ENCODE data around the gene MIA3.
"Not testable (repeated sequence)": the region's sequence is repeated elsewhere in the genome, so short reads cannot be mapped to it uniquely, and the experiment has no call there.

MIA3 gene

DNA sequence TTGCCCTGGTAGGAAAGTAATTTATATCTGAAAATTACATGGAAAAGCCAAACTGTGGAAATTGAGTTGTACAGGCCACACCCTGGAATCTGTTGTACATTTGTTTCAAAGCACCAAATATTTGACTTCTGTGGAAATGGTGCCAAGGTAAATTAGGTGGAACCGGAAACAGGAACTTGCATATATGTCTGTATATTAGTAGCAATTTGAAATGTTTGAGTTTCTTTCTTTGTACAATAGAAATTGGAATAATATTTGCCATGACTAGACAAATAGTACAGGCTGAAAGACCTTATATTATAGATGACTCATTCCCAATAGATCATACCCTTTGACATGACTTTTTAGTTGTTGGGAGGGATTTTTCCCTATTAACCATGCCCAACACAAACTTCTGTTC, 17.6 kb upstream of the MIA3 start:
- Histone ChIP-seq H3K9me3 (no peaks in the 10 kb centered on the region), H3K27me3 (ENCODE audit: low read depth) (no peaks in the 10 kb centered on the region), H3K4me1 (no peaks in the 10 kb centered on the region), H3K4me3 (no peak overlapping the region), H3K36me3 (replicated peaks) (no peaks in the 10 kb centered on the region)
- DNase-seq (ENCODE audit: low spot score in 2 of 2), result no peak
- in situ Hi-C loops (cut with MboI; ENCODE audit: low sequenced_read_pairs), result no loop called here

DNA sequence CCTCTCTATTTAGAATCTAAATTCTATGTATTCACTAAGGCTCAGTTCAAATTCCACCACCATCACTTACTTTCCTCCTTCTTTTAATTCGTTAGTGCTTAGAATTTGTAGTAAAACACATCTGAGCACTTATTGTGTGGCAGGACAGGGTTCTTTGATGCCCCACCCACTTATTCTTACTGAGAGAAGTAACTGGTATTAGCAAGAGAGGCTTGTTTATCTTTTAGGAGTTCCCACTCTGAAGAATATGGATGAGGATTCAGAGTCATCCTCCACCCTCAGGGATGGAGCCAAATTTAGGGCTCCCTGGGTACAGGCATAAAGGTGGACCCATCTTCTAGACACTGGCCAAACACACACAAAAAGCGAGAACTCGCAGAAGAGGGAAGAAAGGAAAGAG, 16.6 kb upstream of the MIA3 start:
- Histone ChIP-seq H3K36me3 (replicated peaks) (no peaks in the 10 kb centered on the region), H3K9me3 (no peaks in the 10 kb centered on the region), H3K27me3 (ENCODE audit: low read depth) (no peaks in the 10 kb centered on the region), H3K4me1 (no peaks in the 10 kb centered on the region), H3K4me3 (no peak overlapping the region)
- no peak for DNase-seq (ENCODE audit: low spot score in 2 of 2)
- in situ Hi-C loops (cut with MboI; ENCODE audit: low sequenced_read_pairs), result no loop called here

DNA sequence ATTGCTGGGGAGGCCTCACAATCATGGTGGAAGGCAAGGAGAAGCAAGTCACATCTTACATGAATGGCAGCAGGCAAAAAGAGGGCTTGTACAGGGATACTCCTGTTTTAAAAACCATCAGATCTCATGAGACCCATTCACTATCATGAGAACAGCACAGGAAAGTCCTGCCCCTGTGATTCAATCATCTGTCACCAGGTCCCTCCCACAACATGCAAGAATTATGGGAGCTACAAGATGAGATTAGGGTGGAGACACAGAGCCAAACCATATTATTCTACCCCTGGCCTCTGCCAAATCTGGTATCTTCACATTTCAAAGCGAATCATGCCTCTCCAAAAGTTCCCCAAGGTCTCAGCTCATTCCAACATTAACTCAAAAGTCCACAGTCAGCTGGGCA, 11.1 kb upstream of the MIA3 start:
- no peak for DNase-seq (ENCODE audit: low spot score in 2 of 2)
- Histone ChIP-seq H3K4me3 (no peak overlapping the region), H3K4me1 (no peaks in the 10 kb centered on the region), H3K9me3 (no peaks in the 10 kb centered on the region), H3K36me3 (replicated peaks) (no peaks in the 10 kb centered on the region), H3K27me3 (ENCODE audit: low read depth) (0 out of 2 replicates have a peak, but pooled peaks cover 2% of the 10 kb centered on the region)
- in situ Hi-C loops (cut with MboI; ENCODE audit: low sequenced_read_pairs), result no loop called here

DNA sequence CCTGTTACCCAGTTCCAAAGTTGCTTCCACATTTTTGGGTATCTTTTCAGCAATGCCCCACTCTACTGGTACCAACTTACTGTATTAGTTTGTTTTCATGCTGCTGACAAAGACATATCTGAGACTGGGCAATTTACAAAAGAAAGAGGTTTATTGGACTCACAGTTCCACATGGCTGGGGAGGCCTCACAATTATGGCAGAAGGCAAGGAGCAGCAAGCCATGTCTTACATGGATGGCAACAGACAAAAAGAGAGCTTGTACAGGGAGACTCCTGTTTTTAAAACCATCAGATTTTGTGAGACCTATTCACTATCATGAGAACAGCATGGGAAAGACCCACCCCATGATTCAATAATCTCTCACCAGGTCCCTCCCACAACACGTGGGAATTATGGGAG, 8.8 kb upstream of the MIA3 start:
- H3K4me3 ChIP-seq; H3K4me1 ChIP-seq; DNase-seq (ENCODE audit: low spot score in 2 of 2); in situ Hi-C loops (cut with MboI; ENCODE audit: low sequenced_read_pairs); H3K27me3 ChIP-seq (ENCODE audit: low read depth); H3K36me3 ChIP-seq (replicated peaks); H3K9me3 ChIP-seq: not testable (repeated sequence)

DNA sequence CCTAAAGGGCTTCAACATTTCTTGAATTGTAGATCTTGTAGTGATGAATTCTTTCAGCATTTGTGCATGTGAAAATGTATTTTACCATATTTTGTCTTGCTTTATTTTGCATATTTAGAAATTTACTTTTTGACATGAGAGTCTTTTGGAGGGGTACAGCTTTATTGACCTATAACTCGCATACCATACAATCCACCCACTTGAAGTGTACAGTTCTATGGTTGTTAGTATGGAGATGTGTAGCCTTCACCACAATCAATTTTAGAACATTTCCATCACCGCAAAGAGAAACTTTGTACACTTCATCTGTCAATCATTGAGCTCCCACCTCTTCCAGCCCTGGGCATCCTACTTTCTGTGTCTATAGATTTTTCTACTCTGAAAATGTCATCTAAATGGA, 7.2 kb upstream of the MIA3 start:
- no peaks in the 10 kb centered on the region for H3K36me3 ChIP-seq (replicated peaks)
- in situ Hi-C loops (cut with MboI; ENCODE audit: low sequenced_read_pairs), result no loop called here
- no peaks in the 10 kb centered on the region for H3K4me1 ChIP-seq
- H3K27me3 ChIP-seq (ENCODE audit: low read depth), result peaks cover 5% of the 10 kb centered on the region
- H3K9me3 ChIP-seq, result no peaks in the 10 kb centered on the region
- H3K4me3 ChIP-seq, result no peak overlapping the region
- DNase-seq (ENCODE audit: low spot score in 2 of 2), result no peak

DNA sequence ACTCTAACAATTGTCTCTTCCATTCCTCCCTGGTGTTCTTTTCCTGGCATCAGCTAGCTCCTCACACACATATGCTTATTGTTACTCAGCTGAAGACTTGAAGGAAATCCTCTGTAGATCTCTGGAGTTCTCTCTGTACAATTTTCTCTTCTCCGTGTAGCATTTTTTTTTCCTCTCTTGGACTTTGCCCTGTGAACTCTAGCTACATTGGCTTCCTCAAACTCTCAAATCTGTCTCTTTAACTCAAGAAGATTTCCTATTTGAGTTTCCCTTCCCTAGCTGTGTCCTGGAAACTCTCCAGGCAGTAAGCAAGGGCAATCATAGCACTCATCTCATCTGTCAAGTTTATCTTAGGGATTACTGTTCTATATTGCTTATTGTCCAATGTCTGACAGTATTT, 4.3 kb upstream of the MIA3 start:
- Histone ChIP-seq H3K4me1 (no peaks in the 10 kb centered on the region; the same call in none of the 2 replicates), H3K27me3 (ENCODE audit: low read depth) (peaks cover 5% of the 10 kb centered on the region), H3K36me3 (replicated peaks) (no peaks in the 10 kb centered on the region), H3K9me3 (no peaks in the 10 kb centered on the region), H3K4me3 (no peak overlapping the region)
- DNase-seq (ENCODE audit: low spot score in 2 of 2), result no peak
- in situ Hi-C loops (cut with MboI; ENCODE audit: low sequenced_read_pairs), result no loop called here

DNA sequence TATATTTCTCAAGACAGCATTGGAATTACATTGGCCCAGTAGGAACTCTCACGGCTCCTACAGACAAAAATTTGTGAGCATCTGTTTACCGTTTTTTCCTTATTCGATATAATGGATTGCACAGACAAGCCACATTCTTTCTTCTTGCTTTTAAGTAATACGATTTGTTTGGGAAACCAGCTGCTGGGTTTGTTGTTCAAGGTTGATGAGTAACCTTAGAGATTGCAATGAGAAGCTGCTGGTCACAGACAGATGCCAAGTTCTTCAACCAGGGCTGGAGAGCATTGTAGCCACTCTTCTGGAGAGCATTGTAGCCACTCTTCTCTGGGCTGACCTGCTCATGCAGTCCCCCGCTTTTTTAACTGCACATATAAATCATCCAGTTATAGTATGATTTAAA, 1.4 kb upstream of the MIA3 start:
- Histone ChIP-seq H3K4me3 (no peak overlapping the region), H3K9me3 (no peaks in the 10 kb centered on the region), H3K4me1 (peaks cover 5% of the 10 kb centered on the region), H3K27me3 (ENCODE audit: low read depth) (peaks cover 3% of the 10 kb centered on the region), H3K36me3 (replicated peaks) (no peaks in the 10 kb centered on the region)
- DNase-seq (ENCODE audit: low spot score in 2 of 2), result no peak
- in situ Hi-C loops (cut with MboI; ENCODE audit: low sequenced_read_pairs), result no loop called here

DNA sequence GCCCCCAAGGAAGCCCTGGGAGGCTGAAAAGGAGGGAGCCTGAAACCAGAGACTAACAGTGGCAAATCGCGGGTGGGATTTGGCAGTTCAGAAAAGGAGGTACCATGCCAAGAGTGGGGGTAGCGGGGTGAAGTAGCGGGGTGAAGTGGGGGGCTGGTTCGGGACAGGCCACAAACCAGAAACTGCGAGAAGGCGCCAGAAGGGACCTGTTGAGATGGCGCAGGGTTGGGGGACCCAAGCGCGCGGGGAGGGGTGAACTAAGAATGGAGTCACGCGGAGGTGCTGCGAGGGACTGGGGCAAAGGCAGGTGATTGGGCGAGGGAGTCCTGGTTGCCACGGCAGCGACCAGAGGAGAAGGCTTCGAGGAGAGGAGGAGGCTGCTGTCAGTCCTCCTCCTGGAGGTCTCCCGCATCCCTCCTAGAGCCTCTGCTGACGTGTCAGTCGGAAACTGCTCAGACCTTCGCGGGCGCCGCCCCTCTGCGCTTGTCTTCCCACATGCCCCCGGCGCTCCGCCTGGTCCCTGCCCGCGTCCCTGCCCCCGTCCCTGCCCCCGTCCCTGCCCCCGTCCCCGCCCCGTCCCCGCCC, 438 bp upstream of the MIA3 start:
- peaks cover 3% of the 10 kb centered on the region for H3K27me3 ChIP-seq (ENCODE audit: low read depth)
- H3K4me1 ChIP-seq, result peaks cover 5% of the 10 kb centered on the region
- no peaks in the 10 kb centered on the region; the same call in 1 of the 2 replicates for H3K36me3 ChIP-seq (replicated peaks)
- peak; percentile 89 to 95 for DNase-seq (ENCODE audit: low spot score in 2 of 2)
- H3K4me3 ChIP-seq, result peak overlapping the region; percentile 28
- no peaks in the 10 kb centered on the region for H3K9me3 ChIP-seq
- in situ Hi-C loops (cut with MboI; ENCODE audit: low sequenced_read_pairs), result no loop called here

DNA sequence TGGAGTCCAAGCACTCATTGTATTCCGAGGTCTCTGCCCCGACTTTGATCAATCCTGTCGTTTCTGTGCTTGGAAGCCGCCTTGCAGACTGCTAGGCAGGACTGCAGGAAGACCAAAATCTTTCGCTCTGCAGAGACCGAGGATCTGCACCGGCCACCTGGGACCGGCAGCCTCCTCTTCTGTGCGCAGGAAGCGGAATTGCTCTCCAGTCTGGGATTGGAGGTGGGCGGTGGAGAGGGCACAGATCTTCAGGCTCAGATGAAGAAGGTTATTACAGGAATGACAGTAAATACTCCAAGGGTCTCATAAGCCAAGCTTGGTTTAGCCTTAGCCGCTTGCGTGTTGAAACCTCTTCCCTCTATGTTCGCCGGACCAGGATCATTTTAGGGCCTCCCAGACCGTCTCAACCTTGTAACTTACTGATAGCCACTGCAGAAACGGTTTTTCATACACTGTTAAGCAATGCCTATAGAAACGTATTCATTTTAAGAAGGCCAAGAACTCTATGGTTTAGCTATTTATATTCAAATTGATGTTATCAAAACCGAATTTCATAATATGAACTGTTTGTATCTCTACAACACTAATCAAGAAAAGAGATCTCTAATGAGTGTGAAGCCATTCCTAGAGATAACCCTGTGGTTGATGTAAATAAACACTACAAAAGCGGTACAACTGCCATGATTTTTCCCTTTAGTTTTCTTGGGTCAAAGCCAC, 1.1 kb downstream of the MIA3 start:
- in situ Hi-C loops (cut with MboI; ENCODE audit: low sequenced_read_pairs), result no loop called here
- Histone ChIP-seq H3K36me3 (replicated peaks) (peaks cover 7% of the 10 kb centered on the region), H3K27me3 (ENCODE audit: low read depth) (no peaks in the 10 kb centered on the region), H3K4me1 (peaks cover 5% of the 10 kb centered on the region), H3K4me3 (peak overlapping the region; percentile 55), H3K9me3 (no peaks in the 10 kb centered on the region)
- DNase-seq (ENCODE audit: low spot score in 2 of 2), result peak; percentile 20 to 60

DNA sequence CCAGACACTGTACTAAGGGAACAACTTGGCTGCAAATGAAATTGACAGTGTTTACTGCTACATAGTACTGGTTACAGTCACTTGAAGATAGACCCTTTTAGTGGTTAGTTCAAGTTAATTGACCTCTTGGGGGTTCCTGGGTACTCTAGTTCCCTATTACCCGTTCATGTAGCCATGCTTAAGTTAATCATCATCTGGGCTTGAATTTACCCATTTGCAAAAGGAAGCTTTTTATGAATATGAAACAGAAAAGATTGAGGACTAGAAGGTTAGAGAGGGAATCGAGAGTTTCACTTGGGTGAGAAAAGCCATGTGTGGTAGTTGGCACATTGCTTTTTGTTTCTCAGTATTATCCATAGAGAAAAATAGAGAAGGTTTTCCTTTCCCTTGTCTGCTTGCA, 2.7 kb downstream of the MIA3 start:
- in situ Hi-C loops (cut with MboI; ENCODE audit: low sequenced_read_pairs), result no loop called here
- Histone ChIP-seq H3K36me3 (replicated peaks) (peaks cover 20% of the 10 kb centered on the region), H3K27me3 (ENCODE audit: low read depth) (no peaks in the 10 kb centered on the region), H3K9me3 (no peaks in the 10 kb centered on the region), H3K4me1 (peaks cover 5% of the 10 kb centered on the region), H3K4me3 (no peak overlapping the region)
- no peak for DNase-seq (ENCODE audit: low spot score in 2 of 2)

DNA sequence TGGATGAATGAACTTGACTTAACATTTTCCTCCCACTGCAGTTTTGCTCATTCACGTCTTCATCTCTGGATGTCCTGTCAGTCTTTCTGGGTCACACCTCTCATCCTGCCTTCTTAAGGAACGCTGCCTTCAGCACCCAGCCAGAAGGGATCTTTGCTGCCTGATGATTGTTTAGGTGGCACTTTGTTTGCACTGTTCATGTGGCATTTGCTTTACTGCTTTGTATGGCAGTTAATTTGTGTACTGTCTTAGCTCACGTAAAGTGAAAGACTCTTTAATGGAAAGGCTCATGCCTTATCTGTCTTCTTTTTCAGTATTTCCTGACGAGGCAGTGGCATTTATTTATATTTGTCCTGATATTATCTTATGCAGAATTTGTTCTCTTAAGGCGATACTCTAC, 4.9 kb downstream of the MIA3 start:
- H3K36me3 ChIP-seq (replicated peaks), result peaks cover 36% of the 10 kb centered on the region
- H3K4me1 ChIP-seq, result peaks cover 5% of the 10 kb centered on the region; the same call in 1 of the 2 replicates

DNA sequence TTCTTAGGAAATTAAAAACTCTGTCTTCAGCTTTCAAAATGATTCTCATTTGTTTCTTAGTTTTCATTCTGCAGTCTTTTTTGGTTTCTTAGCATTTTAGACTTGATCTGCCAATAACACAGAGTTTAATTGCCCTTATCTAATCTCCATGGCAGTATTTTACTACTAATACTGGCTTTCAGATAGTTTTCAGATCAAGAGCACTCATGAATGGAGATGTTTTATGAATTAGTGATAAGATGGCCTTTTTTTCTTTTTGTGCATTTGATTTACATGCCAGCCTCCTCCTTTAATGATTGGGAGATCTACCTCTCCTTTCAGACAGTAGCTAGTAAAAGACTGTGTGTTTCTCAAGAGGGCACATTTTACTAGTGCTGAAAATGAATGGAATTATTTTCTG, 5.6 kb downstream of the MIA3 start:
- no peak overlapping the region for H3K4me3 ChIP-seq
- H3K4me1 ChIP-seq, result peaks cover 5% of the 10 kb centered on the region; the same call in 1 of the 2 replicates
- H3K9me3 ChIP-seq, result no peaks in the 10 kb centered on the region
- no peaks in the 10 kb centered on the region for H3K27me3 ChIP-seq (ENCODE audit: low read depth)
- no peak for DNase-seq (ENCODE audit: low spot score in 2 of 2)
- H3K36me3 ChIP-seq (replicated peaks), result peaks cover 43% of the 10 kb centered on the region
- in situ Hi-C loops (cut with MboI; ENCODE audit: low sequenced_read_pairs), result no loop called here

More for the DNA sequence above, 4.9 kb downstream of the MIA3 start:
- no peaks in the 10 kb centered on the region for H3K9me3 ChIP-seq
- H3K27me3 ChIP-seq (ENCODE audit: low read depth), result no peaks in the 10 kb centered on the region
- DNase-seq (ENCODE audit: low spot score in 2 of 2), result no peak
- no peak overlapping the region for H3K4me3 ChIP-seq
- in situ Hi-C loops (cut with MboI; ENCODE audit: low sequenced_read_pairs), result no loop called here

DNA sequence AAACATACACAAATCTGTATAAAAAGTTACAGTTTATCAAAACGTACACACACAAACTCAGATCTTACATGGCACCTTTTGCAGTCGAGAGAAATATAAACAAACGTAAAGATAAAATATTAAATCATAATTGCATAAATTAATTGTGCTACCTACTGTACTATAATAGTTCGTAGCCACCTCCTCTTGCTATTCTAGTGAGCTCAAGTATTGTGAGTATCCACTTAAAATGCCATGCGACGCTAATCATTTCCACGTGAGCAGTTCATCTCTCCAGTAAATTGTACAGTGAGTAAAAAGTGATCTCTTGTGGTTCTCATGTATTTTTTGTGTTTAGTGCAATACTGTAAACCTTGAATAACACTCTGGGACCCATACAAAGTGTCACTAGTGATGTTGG, 6.3 kb downstream of the MIA3 start:
- H3K27me3 ChIP-seq (ENCODE audit: low read depth), result no peaks in the 10 kb centered on the region
- DNase-seq (ENCODE audit: low spot score in 2 of 2), result no peak
- in situ Hi-C loops (cut with MboI; ENCODE audit: low sequenced_read_pairs), result no loop called here

DNA sequence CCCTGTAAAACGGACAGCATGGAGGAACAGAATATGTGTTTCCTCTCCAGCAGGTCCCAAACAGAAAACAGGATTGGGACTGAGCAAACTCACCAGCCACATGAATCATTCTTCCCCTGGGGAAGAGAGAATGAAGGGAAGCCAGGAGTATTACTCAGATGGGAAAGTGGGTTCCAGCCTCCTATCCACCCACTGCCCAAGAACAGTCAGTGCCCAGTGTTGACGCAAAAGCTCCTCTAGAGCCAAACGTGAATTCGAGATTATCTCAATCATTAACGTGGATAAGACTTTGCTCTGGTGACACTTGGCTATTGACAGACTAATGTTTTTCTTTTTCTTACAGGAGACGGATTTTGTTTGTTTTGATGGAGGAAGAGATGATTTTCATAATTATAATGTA, 9.3 kb downstream of the MIA3 start:
- no peak for DNase-seq (ENCODE audit: low spot score in 2 of 2)
- Histone ChIP-seq H3K4me1 (no peaks in the 10 kb centered on the region), H3K4me3 (no peak overlapping the region), H3K9me3 (no peaks in the 10 kb centered on the region), H3K36me3 (replicated peaks) (peaks cover 60% of the 10 kb centered on the region), H3K27me3 (ENCODE audit: low read depth) (no peaks in the 10 kb centered on the region)
- in situ Hi-C loops (cut with MboI; ENCODE audit: low sequenced_read_pairs), result loop anchor here (25.0 kb wide), 1 partner anchor 460 kb away; no protein-coding TSS in a partner anchor

More for the DNA sequence above, 6.3 kb downstream of the MIA3 start:
- Histone ChIP-seq H3K4me1 (peaks cover 5% of the 10 kb centered on the region; the same call in 1 of the 2 replicates), H3K9me3 (no peaks in the 10 kb centered on the region), H3K4me3 (no peak overlapping the region), H3K36me3 (replicated peaks) (peaks cover 51% of the 10 kb centered on the region)

Measured in HAP-1 (cell line).